HL-60 (cell line): Measurements from ENCODE around the gene CFAP20DC.

Source experiments
- DNase-seq, 2 experiments: peaks; one replicate each; pipeline ENCODE4 v3.0.0-alpha.2; 2010 to 2020; ENCODE audit warnings: low read depth in 1 of 2, low spot score in 1 of 2
- H3K27ac ChIP-seq: fragments of 250-450 bp; sonication (Bioruptor Pico); replicated peaks from 2 replicates; pipeline ENCODE4 v1.5.1; 2020; ENCODE audit warnings: mild to moderate bottlenecking, moderate library complexity
- H3K27me3 ChIP-seq: fragments of 250-450 bp; sonication (Bioruptor Pico); 2 replicates; pipeline ENCODE4 v1.5.1; 2021; ENCODE audit warnings: mild to moderate bottlenecking, moderate library complexity; ENCODE audit not compliant: insufficient read depth, poor library complexity, severe bottlenecking
- H3K4me3 ChIP-seq: replicated peaks from 2 replicates; pipeline ENCODE4 v1.5.1; 2011; ENCODE audit warnings: mild to moderate bottlenecking, control low read depth, low read length; ENCODE audit not compliant: insufficient read depth
- CTCF ChIP-seq: IDR thresholded peaks from one replicate; pipeline ENCODE4 v1.5.1; 2011; ENCODE audit warnings: low read length, control low read depth, inconsistent platforms; ENCODE audit not compliant: insufficient read depth
- GABPA ChIP-seq: IDR thresholded peaks from 2 replicates; pipeline ENCODE4 v1.6.1; 2012; ENCODE audit warnings: low read depth
- POLR2AphosphoS5 ChIP-seq: IDR thresholded peaks from 2 replicates; pipeline ENCODE4 v1.6.1; 2012; ENCODE audit warnings: low read depth
- REST ChIP-seq: IDR thresholded peaks from 2 replicates; pipeline ENCODE4 v1.6.1; 2012; ENCODE audit warnings: low read depth; ENCODE audit not compliant: insufficient replicate concordance
- SPI1 ChIP-seq: IDR thresholded peaks from 2 replicates; pipeline ENCODE4 v1.6.1; 2012; ENCODE audit warnings: low read depth, mild to moderate bottlenecking, borderline replicate concordance

The CFAP20DC gene

GRCh38 chr3:59072681-59073080 lies 22.9 kb upstream of the CFAP20DC start:
- TF ChIP-seq REST (no peak), GABPA (no peak), CTCF (no peak), SPI1 (no peak), POLR2AphosphoS5 (no peak)

GRCh38 chr3:59069838-59070237 lies 20.0 kb upstream of the CFAP20DC start:
- Histone ChIP-seq H3K27ac (no peak overlapping the region), H3K4me3 (no peak overlapping the region), H3K27me3 (no peaks in the 10 kb centered on the region)
- no peak for DNase-seq
- TF ChIP-seq GABPA: no peak
- TF ChIP-seq POLR2AphosphoS5: no peak
- no peak for TF ChIP-seq CTCF
- no peak for TF ChIP-seq SPI1
- no peak for TF ChIP-seq REST

More at GRCh38 chr3:59072681-59073080, 22.9 kb upstream of the CFAP20DC start:
- Histone ChIP-seq H3K27ac (no peak overlapping the region), H3K4me3 (no peak overlapping the region), H3K27me3 (no peaks in the 10 kb centered on the region)
- no peak for DNase-seq

GRCh38 chr3:59065240-59065639 lies 15.4 kb upstream of the CFAP20DC start:
- H3K27ac ChIP-seq: no peak overlapping the region
- DNase-seq: no peak
- no peak for TF ChIP-seq CTCF
- H3K4me3 ChIP-seq: no peak overlapping the region
- H3K27me3 ChIP-seq: peaks cover 2% of the 10 kb centered on the region

- no peak overlapping the region for H3K27ac ChIP-seq
- no peak for TF ChIP-seq SPI1
- no peak overlapping the region for H3K4me3 ChIP-seq
- peaks cover 3% of the 10 kb centered on the region for H3K27me3 ChIP-seq
- no peak for DNase-seq
Measured at GRCh38 chr3:59064728-59065127, 14.9 kb upstream of the CFAP20DC start.
